Fibroblast of the aortic adventitia (primary cell): ENCODE data around the gene CBLN4. TPM values are rescaled to one million over a fixed set of nuclear protein-coding genes. Genes with fewer than 3 reads are reported as not detected.

Experiments
- DNase-seq: peaks from one replicate; pipeline ENCODE4 v3.0.0-alpha.2; 2010; ENCODE audit warnings: low read depth
- H3K4me3 ChIP-seq: 2 replicates; pipeline ENCODE4 v1.5.1; 2011; ENCODE audit warnings: low read depth, mild to moderate bottlenecking, control low read depth, low read length, moderate library complexity
- CTCF ChIP-seq: IDR thresholded peaks from 2 replicates; pipeline ENCODE4 v1.5.1; 2011; ENCODE audit warnings: mild to moderate bottlenecking, low read length, control low read depth, inconsistent platforms; ENCODE audit not compliant: insufficient read depth
- total RNA-seq: library from RNA; depleted of rRNA; stranded (reverse); fragments of >200 nt; gene quantifications from 2 replicates; pipeline ENCODE4 v1.2.3, GENCODE V29; 2012; ENCODE audit warnings: low replicate concordance

Gene CBLN4
- total RNA-seq, 1 donor = not detected

DNA sequence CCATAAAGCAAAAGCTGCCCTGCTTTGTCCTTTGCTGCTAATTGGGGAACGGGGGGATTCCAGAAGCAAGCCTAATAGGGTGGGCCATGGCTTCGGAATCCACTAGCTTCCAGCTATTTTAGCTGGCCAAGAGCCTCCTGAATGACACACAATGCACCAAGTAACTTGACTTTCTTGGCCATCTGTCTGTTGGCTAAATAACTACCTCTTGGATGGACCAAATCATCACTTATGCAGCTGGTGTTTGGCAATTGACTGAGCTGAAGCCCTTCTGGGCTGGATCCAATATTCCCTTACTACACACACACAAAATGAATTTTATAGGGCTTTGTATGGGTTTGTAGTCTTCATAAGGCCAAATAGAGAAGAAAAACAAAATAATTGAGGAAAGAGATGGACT lies 8.8 kb upstream of the CBLN4 start:
- TF ChIP-seq CTCF = no peak
- no peak for DNase-seq
- no peak overlapping the region for H3K4me3 ChIP-seq

- no peak overlapping the region for H3K4me3 ChIP-seq
- DNase-seq = no peak
- TF ChIP-seq CTCF = no peak
These were observed 519 bp downstream of the CBLN4 start for GRCh38 chr20:56004611-56005388.

DNA sequence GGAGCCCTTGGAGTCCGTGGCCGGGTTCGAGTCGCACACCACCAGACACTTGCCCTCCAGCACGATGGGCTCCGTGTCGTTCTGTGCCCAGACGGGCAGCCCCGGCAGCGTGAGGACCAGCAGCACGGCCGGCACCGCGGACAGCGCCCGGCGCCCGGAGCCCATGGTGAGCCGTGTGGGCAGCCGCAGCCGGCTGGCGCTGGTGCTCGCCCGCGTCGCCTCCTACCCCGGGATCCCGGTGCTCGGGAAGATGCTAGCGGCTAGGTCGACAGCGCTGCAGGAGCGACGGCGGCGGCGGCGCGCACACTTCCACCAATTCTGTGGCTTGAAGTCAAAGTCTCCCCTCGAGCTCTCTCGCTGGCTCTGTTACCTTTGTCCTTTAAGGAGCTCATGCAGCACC lies 1.3 kb downstream of the CBLN4 start:
- DNase-seq = no peak
- H3K4me3 ChIP-seq = no peak overlapping the region
- TF ChIP-seq CTCF = no peak

DNA sequence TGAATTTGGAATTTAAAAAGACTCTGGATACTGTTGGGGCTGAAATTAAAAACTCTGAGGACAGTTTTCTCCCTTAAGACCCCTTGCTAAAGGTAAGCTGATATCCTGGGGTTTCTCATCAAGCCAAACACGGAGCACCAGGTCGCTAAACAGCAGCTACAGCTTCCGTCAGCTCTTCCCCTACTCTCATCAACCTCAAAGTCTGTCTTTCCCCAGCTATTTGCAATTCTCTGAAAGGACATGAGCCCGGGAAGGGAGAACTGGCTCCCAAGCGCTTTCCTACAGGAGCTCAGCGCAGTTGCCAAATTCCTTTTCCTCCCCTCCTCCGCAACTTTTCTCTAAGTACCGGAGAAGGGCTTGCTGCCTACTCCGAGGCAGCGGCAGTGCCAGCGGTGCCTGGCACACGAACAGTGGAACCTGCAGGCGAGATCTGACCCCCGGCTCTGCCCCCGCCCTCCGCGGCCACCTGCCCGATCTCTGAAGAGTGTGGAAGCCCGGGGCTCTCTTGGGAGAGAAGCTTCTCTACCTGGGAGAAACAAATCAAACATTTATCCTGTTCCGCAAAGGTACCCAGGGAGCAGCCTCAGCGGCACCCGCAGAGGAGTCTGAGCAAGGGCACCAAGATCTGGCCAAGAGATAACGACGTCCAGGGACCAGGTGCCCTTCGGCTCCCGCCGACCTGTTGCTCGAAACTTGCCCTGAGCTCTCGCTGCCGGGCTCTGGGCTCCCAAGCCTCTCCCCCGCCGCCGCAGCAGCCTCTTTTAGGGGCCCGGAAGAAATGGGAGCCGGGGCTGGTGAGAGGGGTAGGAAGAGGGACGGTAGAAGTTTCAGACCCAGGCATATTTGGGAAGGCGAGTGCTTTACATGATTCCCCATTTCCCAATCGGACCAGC lies 2.2 kb downstream of the CBLN4 start:
- no peak overlapping the region for H3K4me3 ChIP-seq
- no peak for DNase-seq
- no peak for TF ChIP-seq CTCF

DNA sequence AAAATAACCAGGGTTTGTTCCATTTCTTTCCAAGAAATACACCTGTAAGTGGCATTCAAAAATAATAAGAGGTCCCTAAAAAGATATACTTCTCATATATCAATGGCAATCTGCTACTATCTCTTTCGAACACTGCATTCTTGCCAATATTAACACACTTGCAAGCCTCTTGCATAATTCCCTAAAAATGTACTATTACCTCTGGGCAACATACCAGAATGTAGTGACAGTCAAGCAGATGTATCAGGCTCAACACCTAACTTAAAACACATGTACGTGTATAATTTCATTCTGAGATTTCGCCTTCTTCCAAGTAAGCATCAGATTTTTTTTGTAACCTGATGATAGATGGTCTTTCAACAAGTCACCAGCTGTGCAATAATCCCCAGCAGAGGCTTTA lies 3.4 kb downstream of the CBLN4 start:
- no peak for DNase-seq
- no peak for TF ChIP-seq CTCF
- H3K4me3 ChIP-seq = no peak overlapping the region

DNA sequence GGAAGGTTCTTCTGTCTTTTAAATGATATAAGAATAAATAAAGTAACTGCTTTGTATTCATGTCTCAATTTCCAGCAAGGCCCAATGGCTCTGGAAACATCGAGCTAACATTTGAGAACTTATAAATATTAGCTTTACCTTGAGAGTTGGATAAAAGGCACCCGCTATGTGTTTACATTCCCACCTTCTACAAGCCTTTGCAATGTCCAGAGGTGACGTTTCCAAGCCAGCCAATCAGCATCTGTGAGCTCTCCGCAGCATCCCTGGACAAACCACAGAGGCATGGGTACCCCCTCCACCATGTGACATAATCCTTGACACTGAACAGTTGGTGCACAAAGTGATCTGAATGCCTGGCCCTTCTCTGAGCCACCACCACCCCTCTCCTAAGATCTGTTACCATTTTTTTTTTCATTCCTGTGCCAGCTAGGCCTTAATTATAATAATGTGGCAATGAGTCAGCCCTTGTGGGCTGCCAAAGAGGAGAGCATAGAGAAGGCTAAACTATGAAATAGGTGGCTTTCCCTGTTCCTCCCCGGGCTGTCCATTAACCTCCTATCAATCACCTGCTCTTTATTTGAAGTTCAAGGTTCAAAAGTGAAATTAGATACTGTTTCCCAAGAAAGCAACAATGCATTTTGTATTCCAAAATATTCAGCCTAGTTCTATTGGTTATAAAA lies 4.1 kb downstream of the CBLN4 start:
- DNase-seq = no peak
- no peak overlapping the region for H3K4me3 ChIP-seq
- no peak for TF ChIP-seq CTCF
